GM12878 (cell line): ENCODE measurements around the gene SORL1. TPM values are rescaled to one million over a fixed set of nuclear protein-coding genes. Genes with fewer than 3 reads are reported as not detected.

ENCODE experiments used
- ATAC-seq: fragments of 200-7000 bp; cut with Tn5 transposase; 3 replicates; pipeline ENCODE4 v1.9.1; 2020; ENCODE audit warnings: mild to moderate bottlenecking, moderate library complexity
- BruUV-seq: library from RNA; stranded (reverse); fragments of 400-500 nt; replicated peaks from 2 replicates; lab custom pipeline; 2021; lab: Mats Ljungman, UMichigan
- CTCF ChIA-PET: fragments of 300-600 bp; sonication (Branson Sonifier 250); formaldehyde crosslinking; extraction: SDS; loops from one replicate; lab custom pipeline; 2021; ENCODE audit warnings: inconsistent platforms; lab: Yijun Ruan, JAX
- POLR2A ChIA-PET: fragments of 350-600 bp; formaldehyde crosslinking; extraction: SDS; loops from one replicate; lab custom pipeline; 2021; ENCODE audit warnings: inconsistent platforms; lab: Charles Lee
- RAD21 ChIA-PET: fragments of 300-600 bp; sonication (Branson Sonifier 250); formaldehyde crosslinking; loops from one replicate; lab custom pipeline; 2023; ENCODE audit warnings: antibody characterized with exemption; ENCODE audit not compliant: unreplicated experiment; lab: Charles Lee
- SMC1A ChIA-PET: fragments of 300-600 bp; sonication (Branson Sonifier 250); formaldehyde crosslinking; loops from one replicate; lab custom pipeline; 2023; ENCODE audit not compliant: unreplicated experiment, uncharacterized antibody; lab: Charles Lee
- DNase-seq: peaks from one replicate; pipeline ENCODE4 v3.0.0-alpha.2; 2011; ENCODE audit warnings: low read depth, low spot score
- FAIRE-seq: peaks from 3 replicates; lab custom pipeline; 2011; peaks lifted over from hg19 to GRCh38; lab: Jason Lieb, UNC
- H2AFZ ChIP-seq: 2 replicates; pipeline ENCODE4 v1.6.0; 2011; ENCODE audit warnings: low read depth, low read length, control low read depth; ENCODE audit not compliant: control insufficient read depth
- H3K27ac ChIP-seq: 2 replicates; pipeline ENCODE4 v1.5.1; 2011; ENCODE audit warnings: control low read depth; ENCODE audit not compliant: control insufficient read depth, insufficient read depth
- H3K27me3 ChIP-seq, 2 experiments: replicated peaks in 1 of 2; 2 replicates each; pipeline versions ENCODE4 v1.6.0 to v1.6.1; 2011; ENCODE audit warnings: low read length in 1 of 2; ENCODE audit not compliant: control insufficient read depth in 2 of 2, insufficient read depth in 2 of 2
- H3K36me3 ChIP-seq, 2 experiments: 2 replicates each; pipeline ENCODE4 v1.5.1; 2011; ENCODE audit warnings: low read length in 1 of 2; ENCODE audit not compliant: control insufficient read depth in 2 of 2, insufficient read depth in 2 of 2
- H3K4me1 ChIP-seq: 2 replicates; pipeline ENCODE4 v1.6.1; 2011; ENCODE audit warnings: mild to moderate bottlenecking, low read length, moderate library complexity, mixed read lengths; ENCODE audit not compliant: control insufficient read depth, insufficient read depth
- H3K4me2 ChIP-seq: 2 replicates; pipeline ENCODE4 v1.6.0; 2011; ENCODE audit warnings: control low read depth; ENCODE audit not compliant: control insufficient read depth, insufficient read depth
- H3K4me3 ChIP-seq: fragments of 200-600 bp; sonication (generic); 2 replicates; pipeline ENCODE4 v1.5.1; 2016
- H3K79me2 ChIP-seq: 2 replicates; pipeline ENCODE4 v1.6.0; 2011; ENCODE audit warnings: low read length; ENCODE audit not compliant: control insufficient read depth, insufficient read depth
- H3K9ac ChIP-seq: 2 replicates; pipeline ENCODE4 v1.8.0; 2011; ENCODE audit warnings: low read length, control low read depth, mixed read lengths; ENCODE audit not compliant: control insufficient read depth, insufficient read depth
- H3K9me3 ChIP-seq: replicated peaks from 3 replicates; pipeline ENCODE4 v1.5.1; 2011; ENCODE audit warnings: mild to moderate bottlenecking, low read length; ENCODE audit not compliant: control insufficient read depth, insufficient read depth
- H4K20me1 ChIP-seq: 2 replicates; pipeline ENCODE4 v1.6.0; 2011; ENCODE audit not compliant: control insufficient read depth, insufficient read depth
- FOXK2 ChIP-seq: fragments of 450-650 bp; IDR thresholded peaks from 2 replicates; pipeline ENCODE4 v1.6.1; 2017; ENCODE audit warnings: mild to moderate bottlenecking, moderate library complexity
- FOXM1 ChIP-seq: IDR thresholded peaks from 2 replicates; pipeline ENCODE4 v1.6.1; 2012; ENCODE audit warnings: low read depth, mild to moderate bottlenecking, inconsistent platforms, low read length, moderate library complexity
- KAT2A ChIP-seq: conservative IDR thresholded peaks from 2 replicates; pipeline ENCODE4 v1.6.1; 2011; ENCODE audit warnings: low read depth, low read length; ENCODE audit not compliant: control insufficient read depth
- LARP7 ChIP-seq: fragments of 450-650 bp; IDR thresholded peaks from 2 replicates; pipeline ENCODE4 v1.6.1; 2017; ENCODE audit warnings: mild to moderate bottlenecking
- NFIC ChIP-seq: IDR thresholded peaks from 2 replicates; pipeline ENCODE4 v1.6.1; 2012; ENCODE audit warnings: low read depth, mild to moderate bottlenecking, inconsistent platforms, low read length, moderate library complexity
- NFYB ChIP-seq: IDR thresholded peaks from 2 replicates; pipeline ENCODE4 v1.6.1; 2011; ENCODE audit warnings: low read depth, mild to moderate bottlenecking, low read length, improper control_type of control experiment, moderate library complexity; ENCODE audit not compliant: insufficient read depth
- NR2F1 ChIP-seq: fragments of 450-650 bp; conservative IDR thresholded peaks from 2 replicates; pipeline ENCODE4 v1.6.1; 2017; ENCODE audit warnings: mild to moderate bottlenecking
- PAX8 ChIP-seq: fragments of 450-650 bp; IDR thresholded peaks from 2 replicates; pipeline ENCODE4 v1.6.1; 2017; ENCODE audit warnings: mild to moderate bottlenecking, moderate library complexity
- RUNX3 ChIP-seq: IDR thresholded peaks from 2 replicates; pipeline ENCODE4 v1.6.1; 2012; ENCODE audit warnings: low read length, inconsistent platforms
- SIX5 ChIP-seq: IDR thresholded peaks from 2 replicates; pipeline ENCODE4 v1.6.1; 2011; ENCODE audit warnings: mild to moderate bottlenecking, low read depth, low read length, moderate library complexity; ENCODE audit not compliant: severe bottlenecking
- SMAD1 ChIP-seq: fragments of 450-650 bp; IDR thresholded peaks from 2 replicates; pipeline ENCODE4 v1.6.1; 2018; ENCODE audit warnings: mild to moderate bottlenecking, low read depth; ENCODE audit not compliant: partially characterized antibody
- SMAD5 ChIP-seq: IDR thresholded peaks from 2 replicates; pipeline ENCODE4 v1.6.1; 2016; ENCODE audit warnings: antibody characterized with exemption, low read depth
- TCF12 ChIP-seq: IDR thresholded peaks from 2 replicates; pipeline ENCODE4 v1.6.1; 2011; ENCODE audit warnings: low read depth, mild to moderate bottlenecking, low read length
- WGBS: methylation state at CpG from one replicate; pipeline ENCODE4 v1.1.6; 2016; ENCODE audit warnings: low lambda C conversion rate; ENCODE audit not compliant: insufficient replicate concordance, insufficient coverage; ENCODE audit errors: missing lambda C conversion rate; 5-methylcytosine and 5-hydroxymethylcytosine counted together
- in situ Hi-C: fragments of 300-500 bp; cut with MboI; formaldehyde crosslinking; loops from 9 replicates; pipeline ENCODE4 v1.14.3; 2018; ENCODE audit warnings: mixed read lengths
- intact Hi-C: fragments of 100-400 bp; cut with micrococcal nuclease; formaldehyde crosslinking; loops from one replicate; pipeline ENCODE4 v1.14.2; 2022; ENCODE audit not compliant: unreplicated experiment
- polyA plus RNA-seq, 11 experiments: library from polyadenylated mRNA; depleted of rRNA in 4 of 11; unstranded in 6 of 11; stranded (reverse) in 5 of 11; fragments of >200 nt; fragmentation: Nextera tagmentation in 4 of 11; fragmentation: Illumina TruSeq in 1 of 11; extraction: Ambion mirVana in 4 of 11; extraction: Trizol in 1 of 11; gene quantifications; 1 replicate in 1 of 11; 2 replicates in 10 of 11; pipeline versions ENCODE4 v1.2.1 to v1.2.3, GENCODE V29; 2011 to 2016; ENCODE audit warnings: inconsistent platforms in 2 of 11, missing spikeins in 2 of 11, low read depth in 1 of 11
- total RNA-seq, 4 experiments: library from RNA; depleted of rRNA in 3 of 4; stranded (reverse); fragments of >200 nt in 3 of 4; fragmentation: Illumina TruSeq in 1 of 4; extraction: Trizol in 1 of 4; gene quantifications; 2 replicates each; pipeline versions ENCODE4 v1.2.1 to v1.2.3, GENCODE V29; 2013 to 2021
- TF ChIP-seq, protein P1 (sequence below): fragments of 450-650 bp; formaldehyde crosslinking; IDR thresholded peaks from 2 replicates; pipeline ENCODE4 v1.4.0; 2022; ENCODE audit warnings: mild to moderate bottlenecking, moderate library complexity
- TF ChIP-seq, protein P2 (sequence below): IDR thresholded peaks from 2 replicates; pipeline ENCODE4 v1.6.1; 2011; ENCODE audit warnings: low read depth, mild to moderate bottlenecking, low read length, moderate library complexity, borderline replicate concordance; ENCODE audit errors: extremely low read depth
- TF ChIP-seq, protein P3 (sequence below): fragments of 450-650 bp; IDR thresholded peaks from 2 replicates; pipeline ENCODE4 v1.6.1; 2017; ENCODE audit warnings: mild to moderate bottlenecking, moderate library complexity

Gene SORL1
- total and polyA plus RNA-seq, 10 of the 15 experiments (the other 5 are each of a cell fraction or from before 2014, with no cell fraction given) = 20.2 to 107 (median 59.9) TPM

DNA sequence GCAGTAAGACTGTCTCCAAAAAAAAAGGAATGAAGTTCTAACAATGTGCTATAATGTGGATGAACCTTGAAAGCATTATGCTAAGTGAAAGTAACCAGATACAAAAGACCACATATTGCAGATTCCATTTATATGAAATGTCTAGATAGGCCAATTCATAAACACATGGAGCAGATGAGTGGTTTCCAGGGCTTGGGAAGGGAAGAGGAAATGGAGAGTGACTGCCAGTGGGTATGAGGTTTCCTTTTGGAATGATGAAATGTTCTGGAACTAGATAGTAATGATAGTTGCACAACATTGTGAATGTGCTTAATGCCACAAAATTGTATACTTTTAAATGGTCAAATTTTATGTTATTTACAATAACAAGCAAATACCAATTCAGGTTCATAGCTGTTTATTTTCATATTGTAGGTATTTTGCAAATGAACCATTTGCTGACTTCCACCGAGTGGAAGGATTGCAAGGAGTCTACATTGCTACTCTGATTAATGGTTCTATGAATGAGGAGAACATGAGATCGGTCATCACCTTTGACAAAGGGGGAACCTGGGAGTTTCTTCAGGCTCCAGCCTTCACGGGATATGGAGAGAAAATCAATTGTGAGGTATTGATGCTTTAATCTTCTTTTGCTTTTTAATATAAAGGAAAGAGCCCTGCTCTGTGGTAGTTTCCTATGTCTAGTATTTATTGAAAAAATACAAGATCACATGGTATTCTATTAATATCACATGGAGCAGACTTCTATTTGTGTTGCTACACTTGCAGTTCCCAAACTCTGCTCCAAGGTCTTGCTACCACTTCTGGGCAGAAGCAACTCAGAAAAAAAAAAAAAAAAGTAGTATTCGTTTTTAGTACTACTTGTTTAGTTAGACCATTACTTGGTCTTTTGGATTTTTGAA, 68.4 kb downstream of the SORL1 start:
- POLR2A ChIA-PET = interaction anchor here (0.6 kb wide), 1 partner anchor 13 kb away, joined by 3 read pairs; no protein-coding TSS in a partner anchor
- RAD21 ChIA-PET = interaction anchor here (1.8 kb wide), 1 partner anchor 12 kb away, joined by 4 read pairs; no protein-coding TSS in a partner anchor
- Histone ChIP-seq H3K4me2 (peak overlapping the region; percentile 33), H3K27ac (peak overlapping the region; percentile 30), H2AFZ (no peak overlapping the region), H3K4me1 (peaks cover 22% of the 10 kb centered on the region), H3K36me3 (peaks cover 31 to 38% of the 10 kb centered on the region in 2 experiments), H3K9ac (no peak overlapping the region), H3K9me3 (peaks cover 12% of the 10 kb centered on the region), H3K4me3 (no peak overlapping the region; the same call in 1 of the 2 replicates), H3K79me2 (no peaks in the 10 kb centered on the region; the same call in none of the 2 replicates), H4K20me1 (no peaks in the 10 kb centered on the region), H3K27me3 (no peaks in the 10 kb centered on the region)
- intact Hi-C loops (no loop called here), in situ Hi-C loops (no loop called here)
- DNase-seq (no peak), FAIRE-seq (no peak), ATAC-seq (no peak)
- BruUV-seq = no TSS peak
- 59% methylated on average over 4 of the region's 4 CpGs for WGBS
- SMC1A ChIA-PET = interaction anchor here (0.6 to 2.8 kb wide), 5 partner anchors 12 to 268 kb away, joined by 3 to 13 read pairs (median 5); no protein-coding TSS in a partner anchor
- CTCF ChIA-PET = interaction anchor here (1.3 kb wide), 1 partner anchor 199 kb away, joined by 3 read pairs; no protein-coding TSS in a partner anchor
- TF ChIP-seq PAX8 (no peak), SMAD5 (no peak), NR2F1 (no peak), KAT2A (no peak), NFYB (no peak), TCF12 (no peak), NFIC (no peak), SMAD1 (no peak), LARP7 (no peak), RUNX3 (no peak), FOXK2 (no peak), SIX5 (no peak), FOXM1 (no peak)
- TF ChIP-seq, protein P1, sequence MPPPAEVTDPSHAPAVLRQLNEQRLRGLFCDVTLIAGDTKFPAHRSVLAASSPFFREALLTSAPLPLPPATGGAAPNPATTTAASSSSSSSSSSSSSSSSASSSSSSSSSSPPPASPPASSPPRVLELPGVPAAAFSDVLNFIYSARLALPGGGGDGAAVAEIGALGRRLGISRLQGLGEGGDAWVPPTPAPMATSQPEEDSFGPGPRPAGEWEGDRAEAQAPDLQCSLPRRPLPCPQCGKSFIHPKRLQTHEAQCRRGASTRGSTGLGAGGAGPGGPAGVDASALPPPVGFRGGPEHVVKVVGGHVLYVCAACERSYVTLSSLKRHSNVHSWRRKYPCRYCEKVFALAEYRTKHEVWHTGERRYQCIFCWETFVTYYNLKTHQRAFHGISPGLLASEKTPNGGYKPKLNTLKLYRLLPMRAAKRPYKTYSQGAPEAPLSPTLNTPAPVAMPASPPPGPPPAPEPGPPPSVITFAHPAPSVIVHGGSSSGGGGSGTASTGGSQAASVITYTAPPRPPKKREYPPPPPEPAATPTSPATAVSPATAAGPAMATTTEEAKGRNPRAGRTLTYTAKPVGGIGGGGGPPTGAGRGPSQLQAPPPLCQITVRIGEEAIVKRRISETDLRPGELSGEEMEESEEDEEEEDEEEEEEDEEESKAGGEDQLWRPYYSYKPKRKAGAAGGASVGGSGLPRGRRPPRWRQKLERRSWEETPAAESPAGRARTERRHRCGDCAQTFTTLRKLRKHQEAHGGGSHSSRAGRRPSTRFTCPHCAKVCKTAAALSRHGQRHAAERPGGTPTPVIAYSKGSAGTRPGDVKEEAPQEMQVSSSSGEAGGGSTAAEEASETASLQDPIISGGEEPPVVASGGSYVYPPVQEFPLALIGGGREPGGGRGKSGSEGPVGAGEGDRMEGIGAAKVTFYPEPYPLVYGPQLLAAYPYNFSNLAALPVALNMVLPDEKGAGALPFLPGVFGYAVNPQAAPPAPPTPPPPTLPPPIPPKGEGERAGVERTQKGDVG = no peak
- TF ChIP-seq, protein P2, sequence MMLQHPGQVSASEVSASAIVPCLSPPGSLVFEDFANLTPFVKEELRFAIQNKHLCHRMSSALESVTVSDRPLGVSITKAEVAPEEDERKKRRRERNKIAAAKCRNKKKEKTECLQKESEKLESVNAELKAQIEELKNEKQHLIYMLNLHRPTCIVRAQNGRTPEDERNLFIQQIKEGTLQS = no peak
- TF ChIP-seq, protein P3, sequence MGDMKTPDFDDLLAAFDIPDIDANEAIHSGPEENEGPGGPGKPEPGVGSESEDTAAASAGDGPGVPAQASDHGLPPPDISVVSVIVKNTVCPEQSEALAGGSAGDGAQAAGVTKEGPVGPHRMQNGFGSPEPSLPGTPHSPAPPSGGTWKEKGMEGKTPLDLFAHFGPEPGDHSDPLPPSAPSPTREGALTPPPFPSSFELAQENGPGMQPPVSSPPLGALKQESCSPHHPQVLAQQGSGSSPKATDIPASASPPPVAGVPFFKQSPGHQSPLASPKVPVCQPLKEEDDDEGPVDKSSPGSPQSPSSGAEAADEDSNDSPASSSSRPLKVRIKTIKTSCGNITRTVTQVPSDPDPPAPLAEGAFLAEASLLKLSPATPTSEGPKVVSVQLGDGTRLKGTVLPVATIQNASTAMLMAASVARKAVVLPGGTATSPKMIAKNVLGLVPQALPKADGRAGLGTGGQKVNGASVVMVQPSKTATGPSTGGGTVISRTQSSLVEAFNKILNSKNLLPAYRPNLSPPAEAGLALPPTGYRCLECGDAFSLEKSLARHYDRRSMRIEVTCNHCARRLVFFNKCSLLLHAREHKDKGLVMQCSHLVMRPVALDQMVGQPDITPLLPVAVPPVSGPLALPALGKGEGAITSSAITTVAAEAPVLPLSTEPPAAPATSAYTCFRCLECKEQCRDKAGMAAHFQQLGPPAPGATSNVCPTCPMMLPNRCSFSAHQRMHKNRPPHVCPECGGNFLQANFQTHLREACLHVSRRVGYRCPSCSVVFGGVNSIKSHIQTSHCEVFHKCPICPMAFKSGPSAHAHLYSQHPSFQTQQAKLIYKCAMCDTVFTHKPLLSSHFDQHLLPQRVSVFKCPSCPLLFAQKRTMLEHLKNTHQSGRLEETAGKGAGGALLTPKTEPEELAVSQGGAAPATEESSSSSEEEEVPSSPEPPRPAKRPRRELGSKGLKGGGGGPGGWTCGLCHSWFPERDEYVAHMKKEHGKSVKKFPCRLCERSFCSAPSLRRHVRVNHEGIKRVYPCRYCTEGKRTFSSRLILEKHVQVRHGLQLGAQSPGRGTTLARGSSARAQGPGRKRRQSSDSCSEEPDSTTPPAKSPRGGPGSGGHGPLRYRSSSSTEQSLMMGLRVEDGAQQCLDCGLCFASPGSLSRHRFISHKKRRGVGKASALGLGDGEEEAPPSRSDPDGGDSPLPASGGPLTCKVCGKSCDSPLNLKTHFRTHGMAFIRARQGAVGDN = no peak
